H1 (cell line): Measurements from ENCODE around the gene FTHL17. TPM values are rescaled to one million over a fixed set of nuclear protein-coding genes. Genes with fewer than 3 reads are reported as not detected.

ENCODE experiments used
- CTCF ChIA-PET: fragments of 300-600 bp; sonication (Branson Sonifier 250); formaldehyde crosslinking; loops from one replicate; lab custom pipeline; 2021; ENCODE audit not compliant: partially characterized antibody; lab: Charles Lee
- POLR2A ChIA-PET: fragments of 300-600 bp; sonication (Branson Sonifier 250); formaldehyde crosslinking; loops from one replicate; lab custom pipeline; 2021; ENCODE audit warnings: inconsistent platforms; ENCODE audit not compliant: partially characterized antibody; lab: Charles Lee
- DNase-seq, 2 experiments: peaks; one replicate each; pipeline versions ENCODE4 v3.0.0 to v3.0.0-alpha.2; 2010 to 2022; ENCODE audit warnings: low spot score in 2 of 2, low read depth in 1 of 2, mixed read lengths in 1 of 2
- FAIRE-seq: peaks from 2 replicates; lab custom pipeline; 2011; peaks lifted over from hg19 to GRCh38; lab: Jason Lieb, UNC
- H2AFZ ChIP-seq: 2 replicates; pipeline ENCODE4 v1.8.1; 2012; ENCODE audit warnings: low read length, inconsistent platforms
- H2AK5ac ChIP-seq: 2 replicates; pipeline ENCODE4 v1.6.1; 2013; ENCODE audit warnings: low read depth, low read length
- H2BK120ac ChIP-seq: replicated peaks from 2 replicates; pipeline ENCODE3; 2013; ENCODE audit warnings: low read depth, low read length, inconsistent platforms
- H2BK12ac ChIP-seq: 2 replicates; pipeline ENCODE4 v1.6.1; 2013; ENCODE audit warnings: low read depth, low read length
- H2BK15ac ChIP-seq: 2 replicates; pipeline ENCODE4 v1.6.1; 2013; ENCODE audit warnings: low read length
- H2BK20ac ChIP-seq: 2 replicates; pipeline ENCODE4 v1.6.1; 2013; ENCODE audit warnings: low read length
- H2BK5ac ChIP-seq: 2 replicates; pipeline ENCODE4 v1.6.1; 2013; ENCODE audit warnings: low read depth, low read length
- H3K14ac ChIP-seq: 2 replicates; pipeline ENCODE4 v1.6.1; 2013; ENCODE audit warnings: inconsistent platforms; ENCODE audit not compliant: insufficient read length
- H3K18ac ChIP-seq: 2 replicates; pipeline ENCODE4 v1.6.1; 2013; ENCODE audit warnings: low read length; ENCODE audit errors: extremely low read depth
- H3K23ac ChIP-seq: 2 replicates; pipeline ENCODE4 v1.6.1; 2013; ENCODE audit warnings: inconsistent platforms; ENCODE audit not compliant: insufficient read length
- H3K23me2 ChIP-seq: 2 replicates; pipeline ENCODE4 v1.6.1; 2013; ENCODE audit warnings: low read depth, low read length
- H3K27ac ChIP-seq: 2 replicates; pipeline ENCODE4 v1.6.1; 2011; ENCODE audit warnings: low read depth, low read length, inconsistent platforms
- H3K27me3 ChIP-seq, 4 experiments: replicated peaks in 1 of 4; 1 replicate in 1 of 4; 2 replicates in 3 of 4; pipeline versions ENCODE4 v1.6.1 to v1.8.1; 2011 to 2013; ENCODE audit warnings: low read length in 3 of 4, mild to moderate bottlenecking in 3 of 4, inconsistent platforms in 2 of 4, mixed read lengths in 2 of 4, moderate library complexity in 1 of 4; ENCODE audit not compliant: control insufficient read depth in 3 of 4, insufficient read depth in 3 of 4; ENCODE audit errors: extremely low read depth in 1 of 4
- H3K36me3 ChIP-seq, 4 experiments: 2 replicates each; pipeline versions ENCODE4 v1.6.1 to v1.8.1; 2011 to 2013; ENCODE audit warnings: mild to moderate bottlenecking in 4 of 4, low read length in 3 of 4, moderate library complexity in 2 of 4, control low read depth in 1 of 4, inconsistent platforms in 1 of 4; ENCODE audit not compliant: insufficient read depth in 4 of 4, control insufficient read depth in 2 of 4
- H3K4ac ChIP-seq: replicated peaks from 2 replicates; pipeline ENCODE3; 2013; ENCODE audit warnings: low read length, low read depth, mixed read lengths, inconsistent platforms; ENCODE audit not compliant: insufficient read length
- H3K4me1 ChIP-seq, 4 experiments: replicated peaks in 1 of 4; 1 replicate in 1 of 4; 2 replicates in 3 of 4; pipeline versions ENCODE4 v1.6.1 to v1.8.1; 2011 to 2013; ENCODE audit warnings: low read length in 3 of 4, inconsistent platforms in 2 of 4, mixed read lengths in 1 of 4; ENCODE audit not compliant: insufficient read depth in 4 of 4, control insufficient read depth in 3 of 4
- H3K4me2 ChIP-seq, 2 experiments: 2 replicates each; pipeline versions ENCODE4 v1.6.1 to v1.8.1; 2011 to 2013; ENCODE audit warnings: low read depth in 2 of 2, low read length in 2 of 2, control low read depth in 1 of 2, inconsistent platforms in 1 of 2, mild to moderate bottlenecking in 1 of 2; ENCODE audit not compliant: insufficient read depth in 1 of 2
- H3K4me3 ChIP-seq, 4 experiments: fragments of 200-600, 300-600 bp in 1 of 4; sonication (generic), shearing (Covaris generic), sonication (Bioruptor Twin) in 1 of 4; 2 replicates each; pipeline versions ENCODE4 v1.5.1 to v1.8.1; 2011 to 2016; ENCODE audit warnings: low read length in 4 of 4, low read depth in 3 of 4, control low read depth in 2 of 4, inconsistent platforms in 2 of 4, mild to moderate bottlenecking in 2 of 4, mixed read lengths in 1 of 4, moderate library complexity in 1 of 4; ENCODE audit not compliant: insufficient read depth in 2 of 4; ENCODE audit errors: extremely low read depth in 1 of 4
- H3K56ac ChIP-seq: replicated peaks from 2 replicates; pipeline ENCODE3; 2013; ENCODE audit warnings: low read depth, mild to moderate bottlenecking, mixed read lengths, low read length, inconsistent platforms; ENCODE audit not compliant: insufficient read length
- H3K79me1 ChIP-seq: 2 replicates; pipeline ENCODE4 v1.6.1; 2013; ENCODE audit warnings: low read depth, low read length, control low read depth
- H3K79me2 ChIP-seq, 2 experiments: 2 replicates each; pipeline versions ENCODE4 v1.6.1 to v1.8.1; 2012 to 2013; ENCODE audit warnings: low read length in 2 of 2, mild to moderate bottlenecking in 2 of 2, inconsistent platforms in 1 of 2; ENCODE audit not compliant: insufficient read depth in 2 of 2, control insufficient read depth in 1 of 2
- H3K9ac ChIP-seq, 4 experiments: replicated peaks in 1 of 4; 1 replicate in 1 of 4; 2 replicates in 3 of 4; pipeline versions ENCODE4 v1.6.1 to v1.8.1; 2011 to 2013; ENCODE audit warnings: low read depth in 3 of 4, low read length in 3 of 4, control low read depth in 2 of 4, mild to moderate bottlenecking in 2 of 4, moderate library complexity in 2 of 4, inconsistent platforms in 1 of 4; ENCODE audit errors: extremely low read depth in 1 of 4
- H3K9me3 ChIP-seq, 2 experiments: 2 replicates each; pipeline versions ENCODE4 v1.6.1 to v1.8.1; 2012 to 2013; ENCODE audit warnings: mild to moderate bottlenecking in 2 of 2, moderate library complexity in 2 of 2, control low read depth in 1 of 2, inconsistent platforms in 1 of 2, low read depth in 1 of 2, low read length in 1 of 2, mixed read lengths in 1 of 2; ENCODE audit not compliant: insufficient read depth in 2 of 2
- H4K20me1 ChIP-seq, 2 experiments: replicated peaks in 1 of 2; 2 replicates each; pipeline versions ENCODE3 to v1.8.1; 2011 to 2013; ENCODE audit warnings: inconsistent platforms in 2 of 2, low read length in 2 of 2, mild to moderate bottlenecking in 1 of 2; ENCODE audit not compliant: insufficient read depth in 2 of 2, control insufficient read depth in 1 of 2
- H4K5ac ChIP-seq: 2 replicates; pipeline ENCODE4 v1.6.1; 2013; ENCODE audit warnings: low read length, low read depth, mixed read lengths, inconsistent platforms; ENCODE audit not compliant: insufficient read length
- H4K8ac ChIP-seq: 2 replicates; pipeline ENCODE4 v1.8.0; 2013; ENCODE audit warnings: mild to moderate bottlenecking, moderate library complexity, low read length, inconsistent platforms; ENCODE audit not compliant: insufficient read depth; ENCODE audit errors: extremely low read depth
- H4K91ac ChIP-seq: replicated peaks from 2 replicates; pipeline ENCODE3; 2013; ENCODE audit warnings: low read length, mixed read lengths, inconsistent platforms; ENCODE audit not compliant: insufficient read length
- CREB1 ChIP-seq: IDR thresholded peaks from 2 replicates; pipeline ENCODE4 v1.6.1; 2012; ENCODE audit warnings: inconsistent platforms
- E2F6 ChIP-seq: IDR thresholded peaks from 2 replicates; pipeline ENCODE4 v1.6.1; 2012; ENCODE audit warnings: inconsistent platforms
- PHF8 ChIP-seq: fragments of 200-600 bp; sonication (generic); conservative IDR thresholded peaks from 2 replicates; pipeline ENCODE4 v1.7.1; 2012; ENCODE audit warnings: low read depth, mild to moderate bottlenecking, inconsistent platforms, low read length, moderate library complexity
- POLR2AphosphoS5 ChIP-seq: IDR thresholded peaks from 2 replicates; pipeline ENCODE4 v1.6.1; 2011; ENCODE audit warnings: low read depth, low read length
- SIRT6 ChIP-seq: IDR thresholded peaks from one replicate; pipeline ENCODE4 v1.7.1; 2012; ENCODE audit warnings: low read length, inconsistent platforms
- SUZ12 ChIP-seq: fragments of 200-600 bp; sonication (generic); IDR thresholded peaks from 2 replicates; pipeline ENCODE4 v1.6.1; 2012; ENCODE audit warnings: mild to moderate bottlenecking, inconsistent platforms, low read length, moderate library complexity, mixed read lengths
- TCF12 ChIP-seq: IDR thresholded peaks from 2 replicates; pipeline ENCODE4 v1.6.1; 2011; ENCODE audit warnings: low read depth, mild to moderate bottlenecking, low read length
- WGBS, 2 experiments: shearing (Covaris generic) in 1 of 2; methylation state at CpG; one replicate each; pipeline versions ENCODE4 v1.1.6 to v1.1.7; 2013 to 2015; ENCODE audit warnings: low lambda C conversion rate in 2 of 2, mixed read lengths in 2 of 2, inconsistent platforms in 1 of 2, low coverage in 1 of 2, missing lambda C conversion rate in 1 of 2; ENCODE audit not compliant: insufficient replicate concordance in 2 of 2, insufficient coverage in 1 of 2, insufficient read length in 1 of 2; ENCODE audit errors: extremely low coverage in 1 of 2, missing lambda C conversion rate in 1 of 2; 5-methylcytosine and 5-hydroxymethylcytosine counted together
- polyA plus RNA-seq, 7 experiments: library from polyadenylated mRNA; depleted of rRNA in 3 of 7; stranded (reverse) in 5 of 7; unstranded in 2 of 7; fragments of >200 nt in 5 of 7; fragments of 200-250 nt in 2 of 7; gene quantifications; 1 replicate in 5 of 7; 2 replicates in 1 of 7; 4 replicates in 1 of 7; pipeline versions ENCODE4 v1.2.1 to v1.2.3, GENCODE V29; 2011 to 2013; ENCODE audit warnings: missing spikeins in 2 of 7, mixed read lengths in 2 of 7
- total RNA-seq: library from RNA; stranded (reverse); fragmentation: NEBNext Ultra II Directional; extraction: Animal tissue kit (Norgen Biotek cat#: 25700); gene quantifications from 2 replicates; pipeline ENCODE4 v1.2.1, GENCODE V29; 2021

FTHL17 gene
- total and polyA plus RNA-seq, 2 of the 8 experiments (the other 6 are each of a cell fraction or from before 2014, with no cell fraction given) = not detected

GRCh38 chrX:31074522-31074921, 2.7 kb upstream of the FTHL17 start:
- Histone ChIP-seq H3K27me3 (no peaks in the 10 kb centered on the region), H3K36me3 (no peaks in the 10 kb centered on the region), H4K91ac (no peak overlapping the region), H4K5ac (no peak overlapping the region), H3K14ac (no peak overlapping the region), H2BK120ac (no peak overlapping the region), H3K79me2 (no peaks in the 10 kb centered on the region), H3K4me3 (no peak overlapping the region), H2AFZ (no peak overlapping the region), H3K4me1 (no peaks in the 10 kb centered on the region), H3K9ac (no peak overlapping the region), H2AK5ac (no peak overlapping the region), H3K56ac (no peak overlapping the region), H3K9me3 (peaks cover 0 to 11% of the 10 kb centered on the region in 2 experiments; a peak in 2 of 4 replicates), H3K4ac (no peak overlapping the region), H3K18ac (no peak overlapping the region), H2BK20ac (no peak overlapping the region), H2BK15ac (no peak overlapping the region), H3K79me1 (no peaks in the 10 kb centered on the region), H4K8ac (no peak overlapping the region), H3K27ac (no peak overlapping the region), H3K23ac (no peak overlapping the region), H3K23me2 (no peaks in the 10 kb centered on the region), H2BK5ac (no peak overlapping the region), H3K4me2 (no peak overlapping the region), H2BK12ac (no peak overlapping the region), H4K20me1 (no peaks in the 10 kb centered on the region)
- DNase-seq (no peak), FAIRE-seq (no peak)
- 89% methylated on average over 2 of the region's 2 CpGs; no CpG with 5 or more reads in 1 of the 2 experiments for WGBS, 2 experiments
- ChIA-PET CTCF (no interaction called here), POLR2A (no interaction called here)
- no peak for TF ChIP-seq SUZ12
- TF ChIP-seq CREB1 = no peak
- TF ChIP-seq SIRT6 = no peak
- no peak for TF ChIP-seq TCF12
- no peak for TF ChIP-seq E2F6
- TF ChIP-seq PHF8 = no peak
- no peak for TF ChIP-seq POLR2AphosphoS5
